Right renal pelvis (tissue), 4 donors: Measurements from ENCODE around the gene ZNF76. TPM values are rescaled to one million over a fixed set of nuclear protein-coding genes. Genes with fewer than 3 reads are reported as not detected.
A peak's percentile ranks its signal among the peaks of the same experiment; 100 is the strongest.

Experiments used
- DNase-seq, 4 donors: peaks; one replicate each; pipeline ENCODE4 v3.0.0-alpha.2; 2013; ENCODE audit warnings: low read depth in 4 of 4, low spot score in 3 of 4, missing footprints in 1 of 4
- polyA plus RNA-seq, 4 donors: library from polyadenylated mRNA; unstranded; fragments of 120-200 nt; gene quantifications; one replicate each; pipeline ENCODE4 v1.2.1, GENCODE V29; 2013; ENCODE audit not compliant: insufficient read length in 4 of 4

The ZNF76 gene
- 10 to 100 TPM; 43.4 to 50.2 (median 46.1) TPM for polyA plus RNA-seq

- DNase-seq = peak; percentile 94 to 95 (median 94)
Measured at GRCh38 chr6:35259194-35259947, at the start of gene ZNF76. ZNF76 (plus strand) TSS chr6:35259735; CDS start chr6:35281152, 21,417 bp downstream.

GRCh38 chr6:35213298-35213791, 46.2 kb upstream of the ZNF76 start:
- no peak for DNase-seq

GRCh38 chr6:35213824-35214756, 45.4 kb upstream of the ZNF76 start, which contains the start of gene SCUBE3:
SCUBE3 (plus strand) TSS chr6:35213956; CDS start chr6:35214419, 463 bp downstream.
- DNase-seq = peak in 2 of 4 donors; percentile 55 to 60

- no peak for DNase-seq
Measured at GRCh38 chr6:35214869-35215664, 44.5 kb upstream of the ZNF76 start.

- DNase-seq = no peak
Measured at GRCh38 chr6:35215665-35216411, 43.7 kb upstream of the ZNF76 start.

GRCh38 chr6:35216412-35216732, 43.2 kb upstream of the ZNF76 start:
- DNase-seq = no peak

- no peak for DNase-seq
Measured at GRCh38 chr6:35216851-35217811, 42.4 kb upstream of the ZNF76 start.

- DNase-seq = no peak
Measured at GRCh38 chr6:35218021-35218420, 41.5 kb upstream of the ZNF76 start.

- DNase-seq = no peak
Measured at GRCh38 chr6:35218456-35218855, 41.1 kb upstream of the ZNF76 start.

- DNase-seq = no peak
Measured at GRCh38 chr6:35219683-35220326, 39.7 kb upstream of the ZNF76 start.

- DNase-seq = no peak
Measured at GRCh38 chr6:35220711-35221110, 38.8 kb upstream of the ZNF76 start.

- no peak for DNase-seq
Measured at GRCh38 chr6:35223396-35223795, 36.1 kb upstream of the ZNF76 start.

GRCh38 chr6:35224720-35225119, 34.8 kb upstream of the ZNF76 start:
- DNase-seq = no peak

GRCh38 chr6:35228481-35228880, 31.1 kb upstream of the ZNF76 start:
- no peak for DNase-seq

GRCh38 chr6:35229304-35229703, 30.2 kb upstream of the ZNF76 start:
- DNase-seq = no peak

- no peak for DNase-seq
Measured at GRCh38 chr6:35230498-35230897, 29.0 kb upstream of the ZNF76 start.

- no peak for DNase-seq
Measured at GRCh38 chr6:35230950-35231349, 28.6 kb upstream of the ZNF76 start.

- no peak for DNase-seq
Measured at GRCh38 chr6:35231563-35231962, 28.0 kb upstream of the ZNF76 start.
